ENCODE measurements around the gene UNC13D. TPM values are rescaled to one million over a fixed set of nuclear protein-coding genes. Genes with fewer than 3 reads are reported as not detected.

The UNC13D gene
- total RNA-seq, 4 donors from 2014 or later = 3.0 to 48.3 (median 16.2) TPM

DNA sequence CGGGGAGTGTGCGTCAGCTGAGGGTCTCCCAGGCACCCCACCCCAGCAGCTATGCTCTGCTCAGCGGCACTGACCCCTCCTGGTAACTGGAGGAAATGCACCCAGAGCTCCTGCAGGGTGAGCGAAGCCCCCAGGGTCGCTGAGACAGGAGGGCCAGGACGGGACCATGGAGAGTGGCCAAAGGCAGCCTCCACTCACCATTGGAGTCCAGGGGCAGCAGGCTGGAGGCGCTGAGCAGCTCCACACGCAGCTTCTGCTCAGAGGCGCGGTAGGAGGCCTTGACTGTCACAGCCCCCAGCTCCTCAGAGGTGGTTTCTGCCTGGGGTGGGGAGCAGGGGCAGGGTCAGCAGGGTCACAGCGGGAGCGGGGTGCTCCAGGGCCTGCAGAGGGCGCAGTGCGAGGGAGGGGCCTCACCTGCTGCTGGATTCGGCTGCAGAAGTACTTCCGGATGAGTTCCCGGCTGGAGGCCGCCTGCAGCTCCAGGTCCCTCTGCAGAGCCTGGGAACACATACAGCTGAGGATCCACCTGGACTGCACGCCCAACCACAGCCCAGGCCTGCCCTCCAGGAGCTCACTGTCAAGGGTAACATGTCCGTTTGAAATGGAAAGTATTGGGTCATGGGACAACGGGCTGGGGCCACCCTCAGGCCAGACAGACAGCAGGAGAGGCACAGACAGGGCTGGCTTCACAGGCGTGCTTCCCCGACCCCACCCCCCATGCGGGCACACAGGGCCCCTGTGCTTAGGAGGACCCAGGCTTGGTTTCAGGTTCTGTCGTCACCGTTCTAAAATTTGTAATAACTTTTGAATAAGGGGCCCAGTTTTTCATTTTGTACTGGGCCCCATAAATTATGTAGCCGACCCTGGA is 13.8 kb downstream of the UNC13D start:
- TF ChIP-seq, protein P1, sequence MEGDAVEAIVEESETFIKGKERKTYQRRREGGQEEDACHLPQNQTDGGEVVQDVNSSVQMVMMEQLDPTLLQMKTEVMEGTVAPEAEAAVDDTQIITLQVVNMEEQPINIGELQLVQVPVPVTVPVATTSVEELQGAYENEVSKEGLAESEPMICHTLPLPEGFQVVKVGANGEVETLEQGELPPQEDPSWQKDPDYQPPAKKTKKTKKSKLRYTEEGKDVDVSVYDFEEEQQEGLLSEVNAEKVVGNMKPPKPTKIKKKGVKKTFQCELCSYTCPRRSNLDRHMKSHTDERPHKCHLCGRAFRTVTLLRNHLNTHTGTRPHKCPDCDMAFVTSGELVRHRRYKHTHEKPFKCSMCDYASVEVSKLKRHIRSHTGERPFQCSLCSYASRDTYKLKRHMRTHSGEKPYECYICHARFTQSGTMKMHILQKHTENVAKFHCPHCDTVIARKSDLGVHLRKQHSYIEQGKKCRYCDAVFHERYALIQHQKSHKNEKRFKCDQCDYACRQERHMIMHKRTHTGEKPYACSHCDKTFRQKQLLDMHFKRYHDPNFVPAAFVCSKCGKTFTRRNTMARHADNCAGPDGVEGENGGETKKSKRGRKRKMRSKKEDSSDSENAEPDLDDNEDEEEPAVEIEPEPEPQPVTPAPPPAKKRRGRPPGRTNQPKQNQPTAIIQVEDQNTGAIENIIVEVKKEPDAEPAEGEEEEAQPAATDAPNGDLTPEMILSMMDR (IDR thresholded peaks at IDR 0.05) = peak; percentile 41 to 75 (median 53)
- TF ChIP-seq POLR2A (IDR thresholded peaks at IDR 0.05) = peak; percentile 26
- peak in 1 of 3 donors; percentile 46 for TF ChIP-seq POLR2AphosphoS5 (IDR thresholded peaks at IDR 0.05)
- TF ChIP-seq EP300 (IDR thresholded peaks at IDR 0.05; ENCODE audit: low read depth) = no peak
- H3K9me3 ChIP-seq = no peaks in the 10 kb centered on the region
- intact Hi-C loops (cut with DNase I; ENCODE audit: low total_unique reads) = no loop called here
- H3K27ac ChIP-seq = peak overlapping the region in 3 of 4 donors; percentile 24 to 56 (median 49)
- WGBS, 2 donors (ENCODE audit: low coverage in 1 of 2) = 49% methylated on average over 26 of the region's 27 CpGs; no CpG with 5 or more reads in 1 of the 2 donors
- no peaks in the 10 kb centered on the region for H3K36me3 ChIP-seq
- no peaks in the 10 kb centered on the region for H3K27me3 ChIP-seq
- H3K4me1 ChIP-seq = peaks cover 12 to 26% (median 15%) of the 10 kb centered on the region in 4 donors
- in situ Hi-C loops (cut with MboI; ENCODE audit: low pct_ligation_motif_present in 1 of 4, low pct_unique_long_range_greater_than_20kb in 1 of 4, low sequenced_read_pairs in 3 of 4) = no loop called here
- H3K4me3 ChIP-seq = peak overlapping the region in 2 of 4 donors; percentile 5 to 19
- DNase-seq = peak; percentile 72

GRCh38 chr17:75829747-75830146 is 14.5 kb downstream of the UNC13D start:
- no peak overlapping the region for H3K4me3 ChIP-seq
- in situ Hi-C loops (cut with MboI; ENCODE audit: low pct_ligation_motif_present in 1 of 4, low pct_unique_long_range_greater_than_20kb in 1 of 4, low sequenced_read_pairs in 3 of 4) = no loop called here
- no peaks in the 10 kb centered on the region for H3K9me3 ChIP-seq
- DNase-seq = no peak
- no peak for TF ChIP-seq POLR2AphosphoS5 (IDR thresholded peaks at IDR 0.05)
- TF ChIP-seq POLR2A (IDR thresholded peaks at IDR 0.05) = no peak
- no peak for TF ChIP-seq EP300 (IDR thresholded peaks at IDR 0.05; ENCODE audit: low read depth)
- TF ChIP-seq, protein P1 (IDR thresholded peaks at IDR 0.05) = no peak
- H3K36me3 ChIP-seq = no peaks in the 10 kb centered on the region
- 91% methylated on average over 7 of the region's 7 CpGs; no CpG with 5 or more reads in 1 of the 2 donors for WGBS, 2 donors (ENCODE audit: low coverage in 1 of 2)
- peaks cover 12 to 26% (median 15%) of the 10 kb centered on the region in 4 donors for H3K4me1 ChIP-seq
- H3K27me3 ChIP-seq = no peaks in the 10 kb centered on the region
- no peak overlapping the region for H3K27ac ChIP-seq
- intact Hi-C loops (cut with DNase I; ENCODE audit: low total_unique reads) = loop anchor here (10.0 kb wide), 1 partner anchor 75 kb away; no protein-coding TSS in a partner anchor

DNA sequence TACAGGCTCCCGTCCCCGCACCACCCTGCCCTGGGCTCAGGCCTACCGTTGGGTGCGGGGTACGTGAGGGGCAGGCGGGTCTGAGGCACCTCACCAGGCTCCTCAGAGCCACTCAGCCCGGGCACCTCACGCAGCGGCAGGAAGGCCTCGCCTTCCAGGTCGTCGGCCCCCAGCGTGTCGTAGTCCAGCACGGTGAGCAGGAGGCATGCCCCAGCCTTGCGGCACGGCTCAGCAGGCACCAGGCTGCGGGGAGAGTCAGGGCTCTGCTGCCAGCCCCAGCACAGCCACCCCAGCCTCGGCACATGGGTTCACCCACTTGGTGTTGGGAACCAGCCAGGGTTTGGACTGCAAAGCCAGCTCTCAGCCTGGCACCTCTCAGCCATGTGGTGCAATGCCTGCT is 15.5 kb downstream of the UNC13D start:
- H3K36me3 ChIP-seq = no peaks in the 10 kb centered on the region

DNA sequence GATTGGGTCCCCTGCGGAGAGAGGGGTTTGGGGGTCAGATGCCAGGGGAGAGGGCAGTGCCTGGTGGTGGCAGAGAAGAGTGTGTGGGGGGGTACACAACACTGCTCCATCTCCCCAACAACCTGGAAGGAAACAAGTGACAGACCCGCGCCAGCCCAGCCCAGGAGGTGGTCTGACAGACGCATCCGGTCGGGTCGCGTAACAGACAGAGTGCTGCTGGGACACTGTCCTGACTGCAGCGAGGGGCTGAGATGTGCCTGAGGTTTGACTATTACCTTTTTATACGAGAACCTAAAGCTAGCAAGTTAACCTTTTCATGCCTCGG is 16.2 kb downstream of the UNC13D start:
- intact Hi-C loops (cut with DNase I; ENCODE audit: low total_unique reads) = loop anchor here (10.0 kb wide), 1 partner anchor 73 kb away; no protein-coding TSS in a partner anchor
- in situ Hi-C loops (cut with MboI; ENCODE audit: low pct_ligation_motif_present in 1 of 4, low pct_unique_long_range_greater_than_20kb in 1 of 4, low sequenced_read_pairs in 3 of 4) = no loop called here
- DNase-seq = no peak

More for the DNA sequence above, 15.5 kb downstream of the UNC13D start:
- intact Hi-C loops (cut with DNase I; ENCODE audit: low total_unique reads) = loop anchor here (10.0 kb wide), 1 partner anchor 74 kb away; no protein-coding TSS in a partner anchor
- no peaks in the 10 kb centered on the region for H3K9me3 ChIP-seq
- peak overlapping the region in 1 of 4 donors; percentile 86 for H3K27ac ChIP-seq
- in situ Hi-C loops (cut with MboI; ENCODE audit: low pct_ligation_motif_present in 1 of 4, low pct_unique_long_range_greater_than_20kb in 1 of 4, low sequenced_read_pairs in 3 of 4) = no loop called here
- TF ChIP-seq, protein P1 (IDR thresholded peaks at IDR 0.05) = no peak
- TF ChIP-seq POLR2A (IDR thresholded peaks at IDR 0.05) (no peak), EP300 (IDR thresholded peaks at IDR 0.05; ENCODE audit: low read depth) (no peak), POLR2AphosphoS5 (IDR thresholded peaks at IDR 0.05) (no peak)
- no peaks in the 10 kb centered on the region for H3K27me3 ChIP-seq
- 84% methylated on average over 14 of the region's 19 CpGs; no CpG with 5 or more reads in 1 of the 2 donors for WGBS, 2 donors (ENCODE audit: low coverage in 1 of 2)
- H3K4me3 ChIP-seq = no peak overlapping the region
- no peak for DNase-seq
- peaks cover 12 to 26% (median 15%) of the 10 kb centered on the region in 4 donors for H3K4me1 ChIP-seq

More for the DNA sequence above, 16.2 kb downstream of the UNC13D start:
- Histone ChIP-seq H3K27me3 (no peaks in the 10 kb centered on the region), H3K4me3 (peak overlapping the region in 1 of 4 donors; percentile 32), H3K4me1 (peaks cover 12 to 26% (median 15%) of the 10 kb centered on the region in 4 donors), H3K36me3 (peaks cover 0 to 6% (median 0%) of the 10 kb centered on the region in 4 donors), H3K27ac (peak overlapping the region; percentile 55 to 86 (median 76)), H3K9me3 (no peaks in the 10 kb centered on the region)
- 71% methylated on average over 11 of the region's 11 CpGs; no CpG with 5 or more reads in 1 of the 2 donors for WGBS, 2 donors (ENCODE audit: low coverage in 1 of 2)
- TF ChIP-seq POLR2AphosphoS5 (IDR thresholded peaks at IDR 0.05) (no peak), POLR2A (IDR thresholded peaks at IDR 0.05) (no peak), EP300 (IDR thresholded peaks at IDR 0.05; ENCODE audit: low read depth) (no peak)
- TF ChIP-seq, protein P1 (IDR thresholded peaks at IDR 0.05) = no peak

Data from transverse colon (tissue), 4 donors.